ENCODE measurements around the gene PFKFB4. TPM values are rescaled to one million over a fixed set of nuclear protein-coding genes. Genes with fewer than 3 reads are reported as not detected.

The PFKFB4 gene
- total RNA-seq, 1 experiment from 2014 or later = 20.3 TPM

DNA sequence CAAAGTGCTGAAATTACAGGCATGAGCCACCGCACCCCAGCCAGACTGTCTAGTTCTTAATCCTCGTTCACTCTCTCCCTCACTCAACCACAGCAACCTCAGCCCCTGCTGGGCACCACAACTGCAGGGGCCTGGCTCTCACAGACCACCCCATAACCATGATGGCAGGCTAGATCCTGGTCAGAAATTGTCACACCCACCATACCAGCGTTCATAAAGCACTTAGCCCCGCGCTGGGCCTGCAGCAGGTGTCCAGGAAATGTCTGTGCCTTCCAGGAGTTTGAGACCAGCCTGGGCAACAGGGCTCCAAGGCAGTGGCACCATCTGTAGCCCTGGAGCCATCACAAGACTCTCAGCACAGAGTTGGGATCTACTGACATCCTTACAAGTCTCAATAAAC lies 54.5 kb downstream of the PFKFB4 start:
- H3K9ac ChIP-seq (ENCODE audit: low read length) = no peak overlapping the region
- CTCF ChIA-PET = no interaction called here
- TF ChIP-seq EZH2phosphoT487 (IDR thresholded peaks at IDR 0.05; ENCODE audit: borderline replicate concordance) = no peak
- TF ChIP-seq RAD21 (IDR thresholded peaks at IDR 0.05; ENCODE audit: low read depth) = no peak
- no peak for TF ChIP-seq FOSL1 (IDR thresholded peaks at IDR 0.05; ENCODE audit: low read depth)
- TF ChIP-seq, protein P1, sequence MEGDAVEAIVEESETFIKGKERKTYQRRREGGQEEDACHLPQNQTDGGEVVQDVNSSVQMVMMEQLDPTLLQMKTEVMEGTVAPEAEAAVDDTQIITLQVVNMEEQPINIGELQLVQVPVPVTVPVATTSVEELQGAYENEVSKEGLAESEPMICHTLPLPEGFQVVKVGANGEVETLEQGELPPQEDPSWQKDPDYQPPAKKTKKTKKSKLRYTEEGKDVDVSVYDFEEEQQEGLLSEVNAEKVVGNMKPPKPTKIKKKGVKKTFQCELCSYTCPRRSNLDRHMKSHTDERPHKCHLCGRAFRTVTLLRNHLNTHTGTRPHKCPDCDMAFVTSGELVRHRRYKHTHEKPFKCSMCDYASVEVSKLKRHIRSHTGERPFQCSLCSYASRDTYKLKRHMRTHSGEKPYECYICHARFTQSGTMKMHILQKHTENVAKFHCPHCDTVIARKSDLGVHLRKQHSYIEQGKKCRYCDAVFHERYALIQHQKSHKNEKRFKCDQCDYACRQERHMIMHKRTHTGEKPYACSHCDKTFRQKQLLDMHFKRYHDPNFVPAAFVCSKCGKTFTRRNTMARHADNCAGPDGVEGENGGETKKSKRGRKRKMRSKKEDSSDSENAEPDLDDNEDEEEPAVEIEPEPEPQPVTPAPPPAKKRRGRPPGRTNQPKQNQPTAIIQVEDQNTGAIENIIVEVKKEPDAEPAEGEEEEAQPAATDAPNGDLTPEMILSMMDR (IDR thresholded peaks at IDR 0.05 in 2 of 3, conservative IDR thresholded peaks at IDR 0.05 in 1 of 3; ENCODE audit: borderline replicate concordance in 1 of 3, insufficient read depth in 1 of 3, low read depth in 2 of 3, low read length in 2 of 3) = no peak
- TF ChIP-seq ZNF274 (IDR thresholded peaks at IDR 0.05; ENCODE audit: low read depth, low read length) = no peak
- TF ChIP-seq JUND (IDR thresholded peaks at IDR 0.05) = no peak
- TF ChIP-seq, protein P2, sequence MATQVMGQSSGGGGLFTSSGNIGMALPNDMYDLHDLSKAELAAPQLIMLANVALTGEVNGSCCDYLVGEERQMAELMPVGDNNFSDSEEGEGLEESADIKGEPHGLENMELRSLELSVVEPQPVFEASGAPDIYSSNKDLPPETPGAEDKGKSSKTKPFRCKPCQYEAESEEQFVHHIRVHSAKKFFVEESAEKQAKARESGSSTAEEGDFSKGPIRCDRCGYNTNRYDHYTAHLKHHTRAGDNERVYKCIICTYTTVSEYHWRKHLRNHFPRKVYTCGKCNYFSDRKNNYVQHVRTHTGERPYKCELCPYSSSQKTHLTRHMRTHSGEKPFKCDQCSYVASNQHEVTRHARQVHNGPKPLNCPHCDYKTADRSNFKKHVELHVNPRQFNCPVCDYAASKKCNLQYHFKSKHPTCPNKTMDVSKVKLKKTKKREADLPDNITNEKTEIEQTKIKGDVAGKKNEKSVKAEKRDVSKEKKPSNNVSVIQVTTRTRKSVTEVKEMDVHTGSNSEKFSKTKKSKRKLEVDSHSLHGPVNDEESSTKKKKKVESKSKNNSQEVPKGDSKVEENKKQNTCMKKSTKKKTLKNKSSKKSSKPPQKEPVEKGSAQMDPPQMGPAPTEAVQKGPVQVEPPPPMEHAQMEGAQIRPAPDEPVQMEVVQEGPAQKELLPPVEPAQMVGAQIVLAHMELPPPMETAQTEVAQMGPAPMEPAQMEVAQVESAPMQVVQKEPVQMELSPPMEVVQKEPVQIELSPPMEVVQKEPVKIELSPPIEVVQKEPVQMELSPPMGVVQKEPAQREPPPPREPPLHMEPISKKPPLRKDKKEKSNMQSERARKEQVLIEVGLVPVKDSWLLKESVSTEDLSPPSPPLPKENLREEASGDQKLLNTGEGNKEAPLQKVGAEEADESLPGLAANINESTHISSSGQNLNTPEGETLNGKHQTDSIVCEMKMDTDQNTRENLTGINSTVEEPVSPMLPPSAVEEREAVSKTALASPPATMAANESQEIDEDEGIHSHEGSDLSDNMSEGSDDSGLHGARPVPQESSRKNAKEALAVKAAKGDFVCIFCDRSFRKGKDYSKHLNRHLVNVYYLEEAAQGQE (IDR thresholded peaks at IDR 0.05; ENCODE audit: low read depth) = no peak
- TF ChIP-seq POLR2AphosphoS5 (IDR thresholded peaks at IDR 0.05; ENCODE audit: low read depth, low read length) = no peak
- TF ChIP-seq, protein P3, sequence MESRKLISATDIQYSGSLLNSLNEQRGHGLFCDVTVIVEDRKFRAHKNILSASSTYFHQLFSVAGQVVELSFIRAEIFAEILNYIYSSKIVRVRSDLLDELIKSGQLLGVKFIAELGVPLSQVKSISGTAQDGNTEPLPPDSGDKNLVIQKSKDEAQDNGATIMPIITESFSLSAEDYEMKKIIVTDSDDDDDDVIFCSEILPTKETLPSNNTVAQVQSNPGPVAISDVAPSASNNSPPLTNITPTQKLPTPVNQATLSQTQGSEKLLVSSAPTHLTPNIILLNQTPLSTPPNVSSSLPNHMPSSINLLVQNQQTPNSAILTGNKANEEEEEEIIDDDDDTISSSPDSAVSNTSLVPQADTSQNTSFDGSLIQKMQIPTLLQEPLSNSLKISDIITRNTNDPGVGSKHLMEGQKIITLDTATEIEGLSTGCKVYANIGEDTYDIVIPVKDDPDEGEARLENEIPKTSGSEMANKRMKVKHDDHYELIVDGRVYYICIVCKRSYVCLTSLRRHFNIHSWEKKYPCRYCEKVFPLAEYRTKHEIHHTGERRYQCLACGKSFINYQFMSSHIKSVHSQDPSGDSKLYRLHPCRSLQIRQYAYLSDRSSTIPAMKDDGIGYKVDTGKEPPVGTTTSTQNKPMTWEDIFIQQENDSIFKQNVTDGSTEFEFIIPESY (IDR thresholded peaks at IDR 0.05; ENCODE audit: extremely low read depth, insufficient replicate concordance, low read length) = no peak
- no peak for TF ChIP-seq EGR1 (IDR thresholded peaks at IDR 0.05; ENCODE audit: low read depth)
- TF ChIP-seq SIN3A (IDR thresholded peaks at IDR 0.05; ENCODE audit: low read depth) = no peak
- no peak for TF ChIP-seq SP1 (IDR thresholded peaks at IDR 0.05; ENCODE audit: low read depth)
- TF ChIP-seq CEBPB (IDR thresholded peaks at IDR 0.05; ENCODE audit: low read depth) = no peak
- TF ChIP-seq, protein P4, sequence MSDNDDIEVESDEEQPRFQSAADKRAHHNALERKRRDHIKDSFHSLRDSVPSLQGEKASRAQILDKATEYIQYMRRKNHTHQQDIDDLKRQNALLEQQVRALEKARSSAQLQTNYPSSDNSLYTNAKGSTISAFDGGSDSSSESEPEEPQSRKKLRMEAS (IDR thresholded peaks at IDR 0.05) = no peak
- no peak for TF ChIP-seq CBX3 (IDR thresholded peaks at IDR 0.05; ENCODE audit: low read depth)
- TF ChIP-seq ELF1 (IDR thresholded peaks at IDR 0.05; ENCODE audit: borderline replicate concordance, low read depth) = no peak
- ATAC-seq = no peak
- H3K9me2 ChIP-seq (ENCODE audit: insufficient read depth) = no peaks in the 10 kb centered on the region
- H2AFZ ChIP-seq (ENCODE audit: low read depth, low read length, poor library complexity, severe bottlenecking) = no peak overlapping the region
- H4K20me1 ChIP-seq (ENCODE audit: insufficient read depth) = no peaks in the 10 kb centered on the region
- intact Hi-C loops (cut with micrococcal nuclease) = no loop called here
- RAD21 ChIA-PET (ENCODE audit: low non-redundant PET in 1 of 2, low total read pairs in 2 of 2, uncharacterized antibody in 2 of 2, unreplicated experiment in 2 of 2) = no interaction called here
- no peak overlapping the region; the same call in 1 of the 2 replicates for H3K4me2 ChIP-seq (ENCODE audit: low read length)
- H3K79me2 ChIP-seq (ENCODE audit: insufficient read depth, low read length) = no peaks in the 10 kb centered on the region
- no peaks in the 10 kb centered on the region for H3K9me3 ChIP-seq (ENCODE audit: control insufficient read depth in 1 of 2, insufficient read depth in 1 of 2, low read depth in 1 of 2, low read length in 2 of 2)
- H3K27me3 ChIP-seq (ENCODE audit: insufficient read depth, low read length) = no peaks in the 10 kb centered on the region
- no peak overlapping the region for H3K4me3 ChIP-seq (replicated peaks in 1 of 2; ENCODE audit: low read depth in 1 of 2, low read length in 2 of 2)
- BruUV-seq (replicated peaks) = no TSS peak
- H3K36me3 ChIP-seq (ENCODE audit: control insufficient read depth in 1 of 2, insufficient read depth in 2 of 2, low read length in 2 of 2) = no peaks in the 10 kb centered on the region
- H3K4me1 ChIP-seq (ENCODE audit: control insufficient read depth in 1 of 2, insufficient read depth in 2 of 2, low read length in 2 of 2) = peaks cover 38 to 64% of the 10 kb centered on the region in 2 experiments
- POLR2A ChIA-PET = no interaction called here
- DNase-seq (ENCODE audit: low read depth, low spot score) = no peak
- H3K27ac ChIP-seq (ENCODE audit: low read depth, low read length) = no peak overlapping the region; the same call in 1 of the 2 replicates
